HCT116 (cell line): Measurements from ENCODE around the gene SEL1L3. TPM values are rescaled to one million over a fixed set of nuclear protein-coding genes. Genes with fewer than 3 reads are reported as not detected.

Experiments
- ATAC-seq: fragments of 200-7000 bp; cut with Tn5 transposase; 2 replicates; pipeline ENCODE4 v1.9.1; 2020; ENCODE audit warnings: mild to moderate bottlenecking, moderate library complexity
- BruUV-seq: library from RNA; stranded (reverse); fragments of 400-500 nt; replicated peaks from 2 replicates; lab custom pipeline; 2021; lab: Mats Ljungman, UMichigan
- CTCF ChIA-PET: fragments of 300-600 bp; sonication (Branson Sonifier 250); formaldehyde crosslinking; loops from one replicate; lab custom pipeline; 2021; ENCODE audit warnings: antibody characterized with exemption; lab: Charles Lee
- POLR2A ChIA-PET: fragments of 300-600, 350-600 bp; sonication (Branson Sonifier 250); formaldehyde crosslinking; loops from one replicate; lab custom pipeline; 2021; ENCODE audit warnings: antibody characterized with exemption; lab: Charles Lee
- RAD21 ChIA-PET, 2 experiments: fragments of 300-600 bp; sonication (Branson Sonifier 250); formaldehyde crosslinking; loops; one replicate each; lab custom pipeline; 2023; ENCODE audit warnings: low total read pairs in 2 of 2; ENCODE audit not compliant: uncharacterized antibody in 2 of 2, unreplicated experiment in 2 of 2, low non-redundant PET in 1 of 2; lab: Charles Lee
- DNase-seq: peaks from one replicate; pipeline ENCODE4 v3.0.0-alpha.2; 2010; ENCODE audit warnings: low read depth, low spot score
- H2AFZ ChIP-seq: fragments of 200-600 bp; shearing (Covaris generic), sonication (generic); 2 replicates; pipeline ENCODE4 v1.6.1; 2017; ENCODE audit warnings: low read depth, mixed run types, mixed read lengths, antibody characterized with exemption, low read length; ENCODE audit not compliant: poor library complexity, severe bottlenecking
- H3K27ac ChIP-seq: 2 replicates; pipeline ENCODE4 v1.5.1; 2012; ENCODE audit warnings: low read depth, low read length
- H3K27me3 ChIP-seq: fragments of 200-600 bp; sonication (generic); 2 replicates; pipeline ENCODE4 v1.6.1; 2016; ENCODE audit warnings: mixed run types, low read length, mixed read lengths; ENCODE audit not compliant: insufficient read depth
- H3K36me3 ChIP-seq, 2 experiments: fragments of 200-500 bp in 1 of 2; fragments of 200-600 bp in 1 of 2; sonication (Bioruptor generic) in 1 of 2; sonication (generic) in 1 of 2; 2 replicates each; pipeline versions ENCODE4 v1.5.1 to v1.6.1; 2014 to 2016; ENCODE audit warnings: low read length in 2 of 2, inconsistent platforms in 1 of 2, mixed read lengths in 1 of 2, mixed run types in 1 of 2; ENCODE audit not compliant: insufficient read depth in 2 of 2, control insufficient read depth in 1 of 2
- H3K4me1 ChIP-seq, 2 experiments: fragments of 200-600 bp in 1 of 2; sonication (generic) in 1 of 2; 2 replicates each; pipeline versions ENCODE4 v1.5.1 to v1.6.1; 2012 to 2017; ENCODE audit warnings: low read length in 2 of 2, inconsistent platforms in 1 of 2, mild to moderate bottlenecking in 1 of 2, mixed read lengths in 1 of 2, mixed run types in 1 of 2, moderate library complexity in 1 of 2; ENCODE audit not compliant: insufficient read depth in 2 of 2, control insufficient read depth in 1 of 2
- H3K4me2 ChIP-seq: fragments of 200-600 bp; sonication (generic); 2 replicates; pipeline ENCODE4 v1.6.1; 2017; ENCODE audit warnings: mixed run types, low read length, mixed read lengths
- H3K4me3 ChIP-seq, 2 experiments: fragments of 200-600 bp in 1 of 2; sonication (generic) in 1 of 2; replicated peaks in 1 of 2; 2 replicates each; pipeline ENCODE4 v1.5.1; 2011 to 2016; ENCODE audit warnings: low read length in 2 of 2, control low read depth in 1 of 2, low read depth in 1 of 2, mild to moderate bottlenecking in 1 of 2, mixed read lengths in 1 of 2, mixed run types in 1 of 2
- H3K79me2 ChIP-seq: fragments of 200-600 bp; sonication (generic); 2 replicates; pipeline ENCODE4 v1.6.1; 2017; ENCODE audit warnings: mild to moderate bottlenecking, mixed run types, low read length, moderate library complexity, mixed read lengths; ENCODE audit not compliant: insufficient read depth
- H3K9ac ChIP-seq: fragments of 200-600 bp; sonication (generic); 2 replicates; pipeline ENCODE4 v1.6.1; 2016; ENCODE audit warnings: low read length, mixed read lengths
- H3K9me2 ChIP-seq: fragments of 200-600 bp; sonication (generic), shearing (Covaris generic); 2 replicates; pipeline ENCODE4 v1.6.1; 2017; ENCODE audit warnings: mixed run types, mild to moderate bottlenecking, moderate library complexity; ENCODE audit not compliant: insufficient read depth
- H3K9me3 ChIP-seq, 2 experiments: fragments of 200-500 bp in 1 of 2; fragments of 200-600 bp in 1 of 2; sonication (Bioruptor generic) in 1 of 2; sonication (generic) in 1 of 2; 2 replicates each; pipeline ENCODE4 v1.6.1; 2014 to 2017; ENCODE audit warnings: low read length in 2 of 2, mixed read lengths in 2 of 2, inconsistent platforms in 1 of 2, low read depth in 1 of 2, mild to moderate bottlenecking in 1 of 2, mixed run types in 1 of 2, moderate library complexity in 1 of 2; ENCODE audit not compliant: control insufficient read depth in 1 of 2, insufficient read depth in 1 of 2
- H4K20me1 ChIP-seq: fragments of 200-600 bp; sonication (generic), shearing (Covaris generic); 2 replicates; pipeline ENCODE4 v1.6.1; 2017; ENCODE audit warnings: mixed run types, mild to moderate bottlenecking, moderate library complexity; ENCODE audit not compliant: insufficient read depth
- ATF3 ChIP-seq: IDR thresholded peaks from 2 replicates; pipeline ENCODE4 v1.6.1; 2012
- CBX3 ChIP-seq: IDR thresholded peaks from 2 replicates; pipeline ENCODE4 v1.6.1; 2012; ENCODE audit warnings: low read depth
- CEBPB ChIP-seq: IDR thresholded peaks from 2 replicates; pipeline ENCODE4 v1.6.1; 2012; ENCODE audit warnings: low read depth
- EGR1 ChIP-seq: IDR thresholded peaks from 2 replicates; pipeline ENCODE4 v1.6.1; 2012; ENCODE audit warnings: low read depth
- EZH2 ChIP-seq: fragments of 200-600 bp; sonication (generic); IDR thresholded peaks from 2 replicates; pipeline ENCODE4 v1.6.1; 2017; ENCODE audit warnings: antibody characterized with exemption, mixed run types
- EZH2phosphoT487 ChIP-seq: fragments of 200-600 bp; IDR thresholded peaks from 2 replicates; pipeline ENCODE4 v1.6.1; 2018; ENCODE audit warnings: antibody characterized with exemption, borderline replicate concordance
- JUND ChIP-seq: IDR thresholded peaks from 2 replicates; pipeline ENCODE4 v1.6.1; 2012
- RAD21 ChIP-seq: IDR thresholded peaks from 2 replicates; pipeline ENCODE4 v1.6.1; 2012; ENCODE audit warnings: low read depth, mild to moderate bottlenecking
- SIN3A ChIP-seq: IDR thresholded peaks from 2 replicates; pipeline ENCODE4 v1.6.1; 2012; ENCODE audit warnings: low read depth
- SP1 ChIP-seq: IDR thresholded peaks from 2 replicates; pipeline ENCODE4 v1.6.1; 2012; ENCODE audit warnings: low read depth
- SRF ChIP-seq: IDR thresholded peaks from 2 replicates; pipeline ENCODE4 v1.6.1; 2012; ENCODE audit warnings: low read depth
- TCF7L2 ChIP-seq: IDR thresholded peaks from 2 replicates; pipeline ENCODE4 v1.7.0; 2011; ENCODE audit warnings: borderline replicate concordance, inconsistent platforms; ENCODE audit not compliant: insufficient read depth, insufficient read length; ENCODE audit errors: extremely low read depth
- ZNF274 ChIP-seq: fragments of 200-500 bp; sonication (Bioruptor generic); IDR thresholded peaks from 2 replicates; pipeline ENCODE4 v1.6.1; 2014; ENCODE audit warnings: mild to moderate bottlenecking, low read depth, low read length, inconsistent platforms
- intact Hi-C: fragments of 100-400 bp; cut with micrococcal nuclease; formaldehyde crosslinking; loops from 2 replicates; pipeline ENCODE4 v1.10.0; 2022
- total RNA-seq: library from RNA; stranded (reverse); gene quantifications from one replicate; pipeline ENCODE4 v1.2.1, GENCODE V29; 2021; ENCODE audit not compliant: unreplicated experiment

SEL1L3 gene
- total RNA-seq, 1 experiment from 2014 or later: 45.0 TPM

- no peak for DNase-seq
- H3K9ac ChIP-seq: no peak overlapping the region
- H3K27me3 ChIP-seq: no peaks in the 10 kb centered on the region
- no peaks in the 10 kb centered on the region for H3K79me2 ChIP-seq
- no peaks in the 10 kb centered on the region for H4K20me1 ChIP-seq
- ChIA-PET CTCF (no interaction called here), RAD21 (no interaction called here), POLR2A (no interaction called here)
- no peak overlapping the region for H3K27ac ChIP-seq
- H3K36me3 ChIP-seq: no peaks in the 10 kb centered on the region
- intact Hi-C loops: no loop called here
- ATAC-seq: no peak
- H3K4me3 ChIP-seq: no peak overlapping the region
- peaks cover 6 to 24% of the 10 kb centered on the region in 2 experiments; a peak in 3 of 4 replicates for H3K4me1 ChIP-seq
- TF ChIP-seq RAD21: no peak
- TF ChIP-seq SRF: no peak
- TF ChIP-seq EZH2phosphoT487: no peak
- TF ChIP-seq CBX3: no peak
- no peak for TF ChIP-seq SP1
- TF ChIP-seq EGR1: no peak
- TF ChIP-seq ZNF274: no peak
- TF ChIP-seq TCF7L2: no peak
- TF ChIP-seq EZH2: no peak
- TF ChIP-seq CEBPB: no peak
- TF ChIP-seq ATF3: no peak
- TF ChIP-seq SIN3A: no peak
- no peak for TF ChIP-seq JUND
- H2AFZ ChIP-seq: no peak overlapping the region
- H3K9me3 ChIP-seq: no peaks in the 10 kb centered on the region
- no TSS peak for BruUV-seq
- H3K9me2 ChIP-seq: no peaks in the 10 kb centered on the region
- no peak overlapping the region for H3K4me2 ChIP-seq
Observed at GRCh38 chr4:25904748-25905082, 41.9 kb upstream of the SEL1L3 start.
